B cell (primary cell): ENCODE results near the gene RAB17.

ENCODE experiments used
- EZH2 ChIP-seq: IDR thresholded peaks from 2 replicates; pipeline ENCODE4 v1.6.1; 2012; ENCODE audit warnings: borderline replicate concordance, low read depth, mild to moderate bottlenecking, moderate library complexity, low read length; ENCODE audit not compliant: insufficient read depth, poor library complexity, severe bottlenecking
- TF ChIP-seq, protein P1 (sequence below): fragments of 200-600 bp; IDR thresholded peaks from one replicate; pipeline ENCODE4 v1.8.0; 2022; ENCODE audit warnings: antibody characterized with exemption, mild to moderate bottlenecking

DNA sequence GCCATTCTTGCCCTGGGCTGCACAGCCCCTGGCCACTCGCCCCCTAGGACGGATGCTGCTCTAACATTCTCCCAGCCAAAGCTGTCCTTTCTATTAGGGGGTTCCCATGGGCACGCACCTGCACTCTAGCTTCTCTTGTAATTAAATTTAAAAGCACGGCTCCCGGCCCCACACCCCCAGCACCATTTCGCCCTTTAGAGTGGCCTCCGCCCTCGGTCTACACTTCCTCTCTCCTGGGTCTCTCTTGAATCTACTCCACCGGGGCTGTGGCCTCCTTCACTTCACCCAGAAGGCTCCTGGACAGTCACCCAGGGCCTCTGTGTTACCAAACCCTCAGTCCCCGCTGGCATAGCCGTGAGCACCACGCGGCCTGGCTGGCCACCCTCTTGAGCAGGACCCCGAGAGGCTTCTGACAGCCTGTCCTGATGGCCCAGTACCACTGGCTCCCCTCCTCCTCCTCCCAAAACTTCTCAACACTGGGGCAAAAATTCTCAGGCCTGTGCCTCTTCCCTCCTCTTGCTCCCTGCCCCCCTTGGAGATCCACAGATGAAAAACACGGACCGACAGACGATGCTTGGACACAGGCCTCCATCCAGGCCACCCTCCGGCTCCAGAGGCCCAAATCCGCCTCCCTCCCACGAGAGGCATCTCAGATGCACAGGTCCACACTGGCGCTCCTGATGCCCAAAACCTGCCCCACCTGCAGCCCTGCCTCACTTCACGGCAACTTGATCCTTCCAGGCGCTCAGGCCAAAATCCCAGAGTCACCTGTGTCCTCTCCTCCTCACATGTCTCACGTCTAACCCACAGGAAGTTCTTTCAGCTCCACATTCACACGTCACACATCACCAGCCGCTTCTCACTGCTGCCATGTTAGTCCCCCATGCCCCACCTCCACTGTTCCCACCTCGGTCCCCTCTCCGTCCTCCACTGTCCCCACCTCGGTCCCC, 6.9 kb upstream of the RAB17 start:
- TF ChIP-seq, protein P1, sequence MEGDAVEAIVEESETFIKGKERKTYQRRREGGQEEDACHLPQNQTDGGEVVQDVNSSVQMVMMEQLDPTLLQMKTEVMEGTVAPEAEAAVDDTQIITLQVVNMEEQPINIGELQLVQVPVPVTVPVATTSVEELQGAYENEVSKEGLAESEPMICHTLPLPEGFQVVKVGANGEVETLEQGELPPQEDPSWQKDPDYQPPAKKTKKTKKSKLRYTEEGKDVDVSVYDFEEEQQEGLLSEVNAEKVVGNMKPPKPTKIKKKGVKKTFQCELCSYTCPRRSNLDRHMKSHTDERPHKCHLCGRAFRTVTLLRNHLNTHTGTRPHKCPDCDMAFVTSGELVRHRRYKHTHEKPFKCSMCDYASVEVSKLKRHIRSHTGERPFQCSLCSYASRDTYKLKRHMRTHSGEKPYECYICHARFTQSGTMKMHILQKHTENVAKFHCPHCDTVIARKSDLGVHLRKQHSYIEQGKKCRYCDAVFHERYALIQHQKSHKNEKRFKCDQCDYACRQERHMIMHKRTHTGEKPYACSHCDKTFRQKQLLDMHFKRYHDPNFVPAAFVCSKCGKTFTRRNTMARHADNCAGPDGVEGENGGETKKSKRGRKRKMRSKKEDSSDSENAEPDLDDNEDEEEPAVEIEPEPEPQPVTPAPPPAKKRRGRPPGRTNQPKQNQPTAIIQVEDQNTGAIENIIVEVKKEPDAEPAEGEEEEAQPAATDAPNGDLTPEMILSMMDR: no peak
- no peak for TF ChIP-seq EZH2
